ENCODE data around the gene NUP88. TPM values are rescaled to one million over a fixed set of nuclear protein-coding genes. Genes with fewer than 3 reads are reported as not detected.

Gene NUP88
- polyA plus RNA-seq, 10 donors: 40.4 to 52.3 (median 43.9) TPM

DNA sequence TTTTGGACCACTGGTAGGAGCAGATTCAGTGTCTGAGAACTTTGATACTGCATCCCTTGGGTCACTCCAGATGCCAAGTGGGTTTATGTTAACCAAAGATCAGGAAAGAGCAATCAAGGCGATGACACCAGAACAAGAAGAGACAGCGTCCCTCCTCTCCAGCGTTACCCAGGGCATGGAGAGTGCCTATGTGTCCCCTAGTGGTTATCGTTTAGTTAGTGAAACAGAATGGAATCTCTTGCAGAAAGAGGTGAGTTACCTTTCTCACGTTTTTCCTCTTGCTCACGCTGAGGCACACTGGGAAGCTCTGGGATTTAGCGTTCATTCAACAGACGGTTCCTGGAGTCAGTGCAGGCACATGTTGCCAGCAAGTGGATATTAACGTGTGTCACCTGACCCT is 58.0 kb downstream of the NUP88 start:
- DNase-seq: no peak

DNA sequence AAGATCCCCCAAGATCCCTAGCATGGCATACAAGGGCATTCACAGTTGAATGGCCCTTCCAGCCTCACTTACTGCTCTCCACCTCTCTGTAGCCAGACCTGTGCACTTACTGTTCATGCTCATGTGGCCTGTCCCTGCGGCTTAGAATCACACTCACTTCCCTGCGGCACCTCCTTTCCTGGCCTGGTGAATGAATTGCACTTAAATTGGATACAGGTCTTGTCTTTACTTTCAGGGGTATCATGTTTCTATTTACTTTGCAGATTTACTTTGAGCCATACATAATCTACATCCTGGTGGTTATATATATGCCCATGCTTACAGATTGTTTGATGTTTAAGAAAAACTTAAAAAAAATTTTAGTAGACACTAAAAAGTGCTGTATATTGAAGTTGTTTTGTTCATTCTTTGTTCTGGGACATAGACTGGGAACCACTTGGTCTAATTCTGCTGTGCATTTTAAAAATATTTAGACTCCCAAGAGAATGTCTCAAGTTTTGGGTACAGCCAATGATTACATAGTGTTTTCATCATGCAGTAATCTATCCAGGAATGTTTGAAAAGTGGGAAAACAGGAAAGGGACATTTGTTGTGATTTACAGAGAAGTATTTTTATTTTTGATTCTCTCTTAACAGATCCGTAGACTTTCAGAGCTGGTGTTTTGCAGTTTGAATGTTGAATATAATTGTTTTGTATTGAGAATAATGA is 63.9 kb downstream of the NUP88 start:
- DNase-seq: peak; percentile 16 to 63 (median 19)

DNA sequence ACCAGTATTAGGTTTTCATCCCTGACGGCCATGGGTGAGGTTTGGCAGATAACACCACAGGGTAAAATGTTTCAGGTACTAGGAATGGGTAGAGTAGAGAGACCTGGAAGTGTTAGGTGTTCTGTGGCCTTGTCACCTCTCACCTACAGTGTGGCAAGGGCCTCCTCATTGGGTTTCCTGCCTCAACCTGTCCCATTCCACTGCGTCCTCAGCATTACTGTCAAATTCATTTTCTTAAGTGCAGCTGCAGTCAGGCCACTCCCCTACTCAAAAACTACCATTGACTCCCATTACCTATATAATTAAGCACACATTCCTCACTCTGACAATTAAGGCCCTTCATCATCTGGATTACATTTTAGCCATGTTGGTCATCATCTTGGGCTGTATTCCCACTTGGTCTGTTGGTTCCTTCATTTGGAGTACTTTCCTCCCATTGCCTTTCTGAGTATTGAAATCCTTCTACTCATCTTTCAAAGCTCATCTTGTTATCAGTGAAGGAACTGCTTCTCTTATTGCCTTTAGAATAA is 64.5 kb downstream of the NUP88 start:
- no peak for DNase-seq

DNA sequence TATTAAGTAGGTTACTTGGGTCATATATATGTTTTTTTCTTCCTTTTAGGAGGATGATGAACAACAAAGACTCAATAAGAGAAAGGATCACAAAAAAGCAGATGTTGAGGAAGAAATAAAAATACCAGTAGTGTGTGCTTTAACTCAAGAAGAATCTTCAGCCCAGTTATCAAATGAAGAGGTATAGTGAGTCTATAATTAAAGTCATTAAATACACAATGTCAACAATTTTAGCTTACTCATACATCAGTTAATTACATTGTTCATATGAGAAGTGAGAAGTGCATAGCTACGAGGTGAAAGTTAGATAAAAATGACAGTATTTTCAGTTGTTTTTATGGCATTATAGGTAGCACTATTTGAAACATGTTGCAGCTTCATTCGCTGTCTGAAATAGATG is 65.2 kb downstream of the NUP88 start:
- DNase-seq: no peak

DNA sequence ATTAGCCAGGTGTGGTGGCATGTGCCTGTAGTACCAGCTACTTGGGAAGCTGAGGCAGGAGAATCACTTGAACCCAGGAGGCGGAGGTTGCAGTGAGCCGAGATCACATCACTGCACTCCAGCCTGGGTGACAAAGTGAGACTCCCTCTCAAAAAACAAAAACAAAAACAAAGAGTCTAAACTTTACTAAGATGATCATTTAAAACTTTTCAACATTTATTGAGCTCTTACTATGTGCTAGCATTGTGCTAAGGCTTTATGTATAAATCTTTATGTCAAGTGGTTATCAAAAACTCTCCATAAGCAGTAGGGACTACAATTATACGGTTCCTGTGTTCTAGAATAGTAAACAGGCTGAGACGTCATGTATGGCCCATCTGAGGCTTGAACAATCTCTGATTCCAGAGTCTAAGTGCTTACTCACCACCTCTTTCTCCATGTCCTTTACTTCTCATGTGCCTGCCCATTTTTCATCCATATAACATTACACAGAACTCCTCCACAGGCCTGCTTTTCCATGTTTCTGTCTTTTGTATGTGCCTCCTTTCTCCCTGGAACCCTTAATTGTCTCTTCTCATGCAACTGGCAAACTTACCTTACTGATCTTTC is 66.7 kb downstream of the NUP88 start:
- no peak for DNase-seq

DNA sequence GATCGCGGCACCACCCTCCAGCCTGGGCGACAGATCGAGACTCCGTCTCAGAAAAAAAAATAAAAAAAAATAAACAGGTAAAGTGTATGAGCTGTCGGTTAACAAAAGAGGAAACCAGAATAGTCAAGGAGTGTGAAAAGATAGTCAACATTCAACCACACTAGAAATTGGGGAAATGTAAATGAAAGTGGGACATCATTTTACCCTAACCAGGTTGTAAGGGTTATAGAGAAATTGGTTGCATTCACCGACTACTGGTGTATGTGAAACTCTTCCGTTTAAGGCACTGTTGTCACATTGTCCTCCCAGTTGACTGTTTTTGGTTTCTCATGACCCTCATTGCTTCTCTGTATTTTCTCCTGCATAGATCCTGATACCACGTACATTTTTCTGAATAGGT is 74.5 kb downstream of the NUP88 start:
- no peak for DNase-seq

Other genes starting within 250 kb of the NUP88 start
- gene ZNF594, start 227.8 kb downstream of the NUP88 start, polyA plus RNA-seq (ENCODE audit: insufficient read length in 10 of 10): 10 to 100 TPM in 4 of 10 donors, 1 to 10 TPM in 6; 7.2 to 13.5 (median 9.0) TPM
- gene SCIMP, start 184.8 kb downstream of the NUP88 start, polyA plus RNA-seq (ENCODE audit: insufficient read length in 10 of 10): 1 to 10 TPM in 9 of 10 donors, under 1 TPM in 1; 0.99 to 2.0 (median 1.4) TPM
- gene RABEP1, start 137.4 kb downstream of the NUP88 start, polyA plus RNA-seq (ENCODE audit: insufficient read length in 10 of 10): 10 to 100 TPM; 45.4 to 75.4 (median 55.1) TPM
- gene RPAIN, start 520 bp upstream of the NUP88 start, polyA plus RNA-seq (ENCODE audit: insufficient read length in 10 of 10): 10 to 100 TPM; 40.0 to 57.0 (median 47.0) TPM
- gene C1QBP, start 19.5 kb upstream of the NUP88 start, polyA plus RNA-seq (ENCODE audit: insufficient read length in 10 of 10): 100 to 1,000 TPM; 104 to 132 (median 119) TPM
- gene DHX33, start 49.3 kb upstream of the NUP88 start, polyA plus RNA-seq (ENCODE audit: insufficient read length in 10 of 10): 10 to 100 TPM; 10.0 to 15.6 (median 12.7) TPM
- 10 to 100 TPM; 38.8 to 57.3 (median 48.1) TPM for gene DERL2, start 66.5 kb upstream of the NUP88 start, polyA plus RNA-seq (ENCODE audit: insufficient read length in 10 of 10)
- 10 to 100 TPM; 19.1 to 28.4 (median 24.1) TPM for gene MIS12, start 66.9 kb upstream of the NUP88 start, polyA plus RNA-seq (ENCODE audit: insufficient read length in 10 of 10)
- 10 to 100 TPM; 45.0 to 79.3 (median 60.6) TPM for gene NLRP1, start 164.8 kb upstream of the NUP88 start, polyA plus RNA-seq (ENCODE audit: insufficient read length in 10 of 10)

Measured in muscle of back (tissue), 11 donors.